ENCODE results near the gene KCTD11. TPM values are rescaled to one million over a fixed set of nuclear protein-coding genes. Genes with fewer than 3 reads are reported as not detected.
A peak's percentile ranks its signal among the peaks of the same experiment; 100 is the strongest.

Gene KCTD11
- total RNA-seq, 4 donors from 2014 or later, result 30.3 to 65.4 (median 42.8) TPM

DNA sequence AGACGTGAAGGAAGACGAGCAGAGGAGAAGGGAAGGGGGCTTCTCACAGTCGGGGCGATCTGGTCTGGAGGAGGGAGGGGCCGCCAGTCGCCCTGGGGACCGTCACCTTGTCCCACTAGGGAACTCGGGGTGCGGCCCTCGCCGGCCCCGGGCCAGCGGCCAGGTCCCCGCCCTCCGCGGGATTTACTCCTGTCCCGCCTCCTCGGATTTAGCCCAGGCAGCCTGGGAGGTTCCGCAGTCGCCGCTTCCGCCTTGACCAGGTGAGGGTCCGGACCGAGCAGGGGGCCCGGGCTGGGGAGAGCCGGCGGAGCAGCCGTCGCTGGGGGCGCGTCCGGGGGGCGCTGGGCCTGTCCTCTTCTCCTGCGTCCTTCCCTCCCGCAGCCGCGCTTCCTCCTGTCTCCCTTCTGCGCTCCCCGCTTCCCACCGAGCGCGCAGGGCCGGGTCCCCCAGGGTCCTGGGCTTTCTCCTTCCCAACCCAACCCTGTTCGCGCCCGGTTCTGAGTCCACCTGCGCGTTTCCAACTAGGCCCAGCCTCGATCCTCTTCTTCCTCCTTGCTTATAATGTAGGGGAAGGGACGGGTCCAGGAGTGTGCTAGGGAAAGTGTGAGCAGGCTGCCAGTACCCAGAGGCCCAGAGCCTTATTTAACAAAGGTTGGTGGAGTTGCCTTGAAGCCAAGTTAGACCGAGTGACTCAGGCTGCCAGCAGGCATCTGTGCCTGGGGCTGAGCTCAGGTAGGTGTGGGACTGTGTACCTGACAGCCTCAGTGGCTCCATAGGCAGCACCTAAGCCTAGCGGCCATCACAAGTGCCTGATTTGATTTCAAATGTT, 29.1 kb downstream of the KCTD11 start, which contains the start of gene TNK1:
TNK1 (plus strand) TSS at position 235 of the 829 bp plus-strand sequence. CDS start 1,838 bp downstream, outside the sequence.
- 4 to 7% methylated on average over 36 to 48 of the region's 52 CpGs for WGBS, 2 donors
- no peak for TF ChIP-seq POLR2A (IDR thresholded peaks at IDR 0.05)
- TF ChIP-seq, protein P1, sequence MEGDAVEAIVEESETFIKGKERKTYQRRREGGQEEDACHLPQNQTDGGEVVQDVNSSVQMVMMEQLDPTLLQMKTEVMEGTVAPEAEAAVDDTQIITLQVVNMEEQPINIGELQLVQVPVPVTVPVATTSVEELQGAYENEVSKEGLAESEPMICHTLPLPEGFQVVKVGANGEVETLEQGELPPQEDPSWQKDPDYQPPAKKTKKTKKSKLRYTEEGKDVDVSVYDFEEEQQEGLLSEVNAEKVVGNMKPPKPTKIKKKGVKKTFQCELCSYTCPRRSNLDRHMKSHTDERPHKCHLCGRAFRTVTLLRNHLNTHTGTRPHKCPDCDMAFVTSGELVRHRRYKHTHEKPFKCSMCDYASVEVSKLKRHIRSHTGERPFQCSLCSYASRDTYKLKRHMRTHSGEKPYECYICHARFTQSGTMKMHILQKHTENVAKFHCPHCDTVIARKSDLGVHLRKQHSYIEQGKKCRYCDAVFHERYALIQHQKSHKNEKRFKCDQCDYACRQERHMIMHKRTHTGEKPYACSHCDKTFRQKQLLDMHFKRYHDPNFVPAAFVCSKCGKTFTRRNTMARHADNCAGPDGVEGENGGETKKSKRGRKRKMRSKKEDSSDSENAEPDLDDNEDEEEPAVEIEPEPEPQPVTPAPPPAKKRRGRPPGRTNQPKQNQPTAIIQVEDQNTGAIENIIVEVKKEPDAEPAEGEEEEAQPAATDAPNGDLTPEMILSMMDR (IDR thresholded peaks at IDR 0.05), result no peak
- intact Hi-C loops (cut with DNase I; ENCODE audit: low total_unique reads), result no loop called here
- peak; percentile 48 to 95 for DNase-seq (ENCODE audit: low spot score in 2 of 2)
- peak within 1 kb of the TSS; percentile 29 for H3K4me3 ChIP-seq (ENCODE audit: low read depth, poor library complexity, severe bottlenecking)

DNA sequence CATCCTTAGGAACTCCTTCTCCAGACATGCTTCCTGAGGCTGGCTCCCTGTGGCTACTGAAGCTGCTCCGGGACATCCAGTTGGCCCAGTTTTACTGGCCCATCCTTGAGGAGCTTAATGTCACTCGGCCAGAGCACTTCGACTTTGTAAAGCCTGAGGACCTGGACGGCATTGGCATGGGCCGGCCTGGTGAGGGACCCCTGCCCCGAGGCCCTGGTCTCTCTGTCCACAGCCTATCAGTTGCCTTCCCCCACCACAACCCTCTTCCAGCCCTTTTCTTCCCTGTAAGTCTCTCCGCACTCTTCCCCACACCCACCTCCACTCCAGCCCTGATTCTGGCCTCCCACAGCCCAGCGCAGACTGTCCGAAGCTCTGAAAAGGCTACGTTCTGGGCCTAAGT, 30.9 kb downstream of the KCTD11 start:
- 83% methylated on average over 10 of the region's 10 CpGs for WGBS, 2 donors
- TF ChIP-seq, protein P1 (IDR thresholded peaks at IDR 0.05), result no peak
- no peak for TF ChIP-seq POLR2A (IDR thresholded peaks at IDR 0.05)
- no peak for DNase-seq (ENCODE audit: low spot score in 2 of 2)
- intact Hi-C loops (cut with DNase I; ENCODE audit: low total_unique reads), result no loop called here
- H3K4me3 ChIP-seq (ENCODE audit: low read depth, poor library complexity, severe bottlenecking), result no peak overlapping the region

DNA sequence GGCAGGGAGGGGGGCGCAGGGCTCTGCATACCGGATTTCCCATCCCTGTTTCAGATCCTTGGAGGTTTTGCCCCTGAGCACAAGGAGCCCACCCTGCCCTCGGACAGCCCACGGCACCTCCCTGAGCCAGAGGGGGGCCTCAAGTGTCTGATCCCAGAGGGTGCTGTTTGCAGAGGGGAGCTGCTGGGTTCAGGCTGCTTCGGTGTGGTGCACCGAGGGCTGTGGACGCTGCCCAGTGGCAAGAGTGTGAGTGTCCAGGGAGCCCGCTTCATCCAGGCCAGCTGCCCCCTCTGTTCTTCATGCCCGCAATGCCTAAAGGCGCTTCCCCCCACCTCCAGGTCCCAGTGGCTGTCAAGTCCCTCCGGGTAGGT, 31.4 kb downstream of the KCTD11 start:
- TF ChIP-seq, protein P1 (IDR thresholded peaks at IDR 0.05), result no peak
- no peak for TF ChIP-seq POLR2A (IDR thresholded peaks at IDR 0.05)
- 71 to 87% methylated on average over 4 to 10 of the region's 11 CpGs for WGBS, 2 donors
- no peak overlapping the region for H3K4me3 ChIP-seq (ENCODE audit: low read depth, poor library complexity, severe bottlenecking)
- intact Hi-C loops (cut with DNase I; ENCODE audit: low total_unique reads), result no loop called here
- no peak for DNase-seq (ENCODE audit: low spot score in 2 of 2)

DNA sequence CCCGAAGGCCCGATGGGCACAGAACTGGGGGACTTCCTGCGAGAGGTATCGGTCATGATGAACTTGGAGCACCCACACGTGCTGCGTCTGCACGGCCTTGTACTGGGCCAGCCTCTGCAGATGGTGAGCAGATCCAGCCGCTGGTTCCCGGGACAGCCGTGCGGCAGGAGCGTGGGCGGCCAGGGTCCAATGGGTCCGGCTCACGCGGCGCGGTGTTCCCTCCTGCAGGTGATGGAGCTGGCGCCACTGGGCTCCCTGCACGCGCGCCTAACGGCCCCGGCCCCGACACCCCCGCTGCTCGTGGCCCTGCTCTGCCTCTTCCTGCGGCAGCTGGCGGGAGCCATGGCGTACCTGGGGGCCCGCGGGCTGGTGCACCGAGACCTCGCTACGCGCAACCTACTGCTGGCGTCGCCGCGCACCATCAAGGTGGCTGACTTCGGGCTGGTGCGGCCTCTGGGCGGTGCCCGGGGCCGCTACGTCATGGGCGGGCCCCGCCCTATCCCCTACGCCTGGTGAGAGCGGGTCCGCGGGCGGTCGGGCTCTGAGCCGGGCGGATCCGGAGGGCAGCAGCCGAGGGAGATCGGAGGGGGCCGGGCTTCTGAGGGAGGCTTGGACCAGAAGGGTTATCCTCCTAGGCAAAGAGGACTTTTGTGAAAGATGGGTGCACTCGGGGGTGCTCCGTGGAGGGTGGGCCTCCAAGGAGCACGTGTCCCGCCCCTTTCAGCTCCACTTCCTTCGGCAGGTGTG, 32.0 kb downstream of the KCTD11 start:
- H3K4me3 ChIP-seq (ENCODE audit: low read depth, poor library complexity, severe bottlenecking), result no peak overlapping the region
- 45 to 50% methylated on average over 39 to 41 of the region's 65 CpGs for WGBS, 2 donors
- no peak for DNase-seq (ENCODE audit: low spot score in 2 of 2)
- TF ChIP-seq POLR2A (IDR thresholded peaks at IDR 0.05), result no peak
- TF ChIP-seq, protein P1 (IDR thresholded peaks at IDR 0.05), result no peak
- intact Hi-C loops (cut with DNase I; ENCODE audit: low total_unique reads), result no loop called here

DNA sequence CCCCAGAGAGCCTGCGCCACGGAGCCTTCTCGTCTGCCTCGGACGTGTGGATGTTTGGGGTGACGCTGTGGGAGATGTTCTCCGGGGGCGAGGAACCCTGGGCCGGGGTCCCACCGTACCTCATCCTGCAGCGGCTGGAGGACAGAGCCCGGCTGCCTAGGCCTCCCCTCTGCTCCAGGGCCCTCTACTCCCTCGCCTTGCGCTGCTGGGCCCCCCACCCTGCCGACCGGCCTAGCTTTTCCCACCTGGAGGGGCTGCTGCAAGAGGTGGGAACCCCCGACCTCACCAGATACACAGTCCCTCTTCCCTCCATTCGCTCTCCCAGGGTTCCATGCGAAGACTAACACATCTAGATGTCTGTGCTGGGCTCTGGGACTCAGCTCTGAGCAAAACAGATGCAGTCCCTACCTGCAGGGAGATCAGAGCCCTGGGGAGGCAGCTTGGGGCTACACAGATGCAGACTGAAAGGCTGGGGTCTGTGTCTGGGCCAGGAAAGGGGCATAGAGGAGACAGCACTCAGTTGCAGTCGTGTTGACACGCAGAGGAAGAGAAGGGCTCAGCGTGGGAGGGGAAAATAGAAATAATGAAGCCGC, 32.6 kb downstream of the KCTD11 start:
- intact Hi-C loops (cut with DNase I; ENCODE audit: low total_unique reads), result no loop called here
- no peak for DNase-seq (ENCODE audit: low spot score in 2 of 2)
- 78 to 85% methylated on average over 13 to 23 of the region's 23 CpGs for WGBS, 2 donors

More for the DNA sequence above, 32.6 kb downstream of the KCTD11 start:
- TF ChIP-seq, protein P1 (IDR thresholded peaks at IDR 0.05), result no peak
- TF ChIP-seq POLR2A (IDR thresholded peaks at IDR 0.05), result no peak
- H3K4me3 ChIP-seq (ENCODE audit: low read depth, poor library complexity, severe bottlenecking), result no peak overlapping the region

All from lower leg skin (tissue), 4 donors.